ENCODE data around the gene PAX8.

- no peak for TF ChIP-seq U2AF1 (optimal IDR thresholded peaks at IDR 0.05; ENCODE audit: low read depth, low read length)
- TF ChIP-seq ZBTB34 (CRISPR knock-in tag; IDR thresholded peaks at IDR 0.05), result no peak
- no peak for TF ChIP-seq ZNF318 (CRISPR knock-in tag; IDR thresholded peaks at IDR 0.05)
- no peak for TF ChIP-seq FOXA1 (IDR thresholded peaks at IDR 0.05)
- no peak for TF ChIP-seq FOXA1 (CRISPR knock-in tag; IDR thresholded peaks at IDR 0.05)
- TF ChIP-seq ZFP36 (IDR thresholded peaks at IDR 0.05; ENCODE audit: borderline replicate concordance, low read depth, low read length, partially characterized antibody), result no peak
- TF ChIP-seq MYC (CRISPR knock-in tag; IDR thresholded peaks at IDR 0.05; ENCODE audit: borderline replicate concordance), result no peak
- TF ChIP-seq WIZ (CRISPR knock-in tag; IDR thresholded peaks at IDR 0.05), result no peak
- TF ChIP-seq ETV5 (CRISPR knock-in tag; IDR thresholded peaks at IDR 0.05; ENCODE audit: borderline replicate concordance), result no peak
- no peak for TF ChIP-seq MAZ (IDR thresholded peaks at IDR 0.05; ENCODE audit: borderline replicate concordance, low read depth, low read length)
- no peak for TF ChIP-seq MAZ (CRISPR knock-in tag; IDR thresholded peaks at IDR 0.05; ENCODE audit: low read depth)
- no peak for TF ChIP-seq GABPA (IDR thresholded peaks at IDR 0.05; ENCODE audit: low read depth, low read length)
- TF ChIP-seq GABPA (CRISPR knock-in tag; IDR thresholded peaks at IDR 0.05; ENCODE audit: low read depth), result no peak
- TF ChIP-seq CBX2 (IDR thresholded peaks at IDR 0.05; ENCODE audit: low read depth, low read length), result no peak
- TF ChIP-seq CBX2 (CRISPR knock-in tag; IDR thresholded peaks at IDR 0.05; ENCODE audit: low read depth), result no peak
Observed at GRCh38 chr2:113178891-113179290, 99.8 kb downstream of the PAX8 start.
